Liver (tissue), 9 donors: Measurements from ENCODE around the gene STOX2. TPM values are rescaled to one million over a fixed set of nuclear protein-coding genes. Genes with fewer than 3 reads are reported as not detected.

Experiments used
- DNase-seq: peaks from one replicate; pipeline ENCODE4 v3.0.0-alpha.2; 2017; ENCODE audit warnings: low spot score
- H3K27ac ChIP-seq, 2 donors: one replicate each; pipeline ENCODE4 v1.7.0; 2013; ENCODE audit warnings: inconsistent platforms in 2 of 2, low read length in 2 of 2, control low read depth in 1 of 2, low read depth in 1 of 2, mild to moderate bottlenecking in 1 of 2
- H3K27me3 ChIP-seq, 4 donors: one replicate each; pipeline versions ENCODE4 v1.6.1 to v1.7.0; 2013; ENCODE audit warnings: low read length in 3 of 4, inconsistent platforms in 1 of 4, mild to moderate bottlenecking in 1 of 4, moderate library complexity in 1 of 4; ENCODE audit not compliant: control insufficient read depth in 4 of 4, insufficient read depth in 4 of 4
- H3K36me3 ChIP-seq, 4 donors: one replicate each; pipeline versions ENCODE4 v1.6.1 to v1.7.0; 2013; ENCODE audit warnings: low read length in 3 of 4, mild to moderate bottlenecking in 3 of 4, low read depth in 1 of 4, moderate library complexity in 1 of 4; ENCODE audit not compliant: control insufficient read depth in 4 of 4, insufficient read depth in 3 of 4
- H3K4me1 ChIP-seq, 4 donors: one replicate each; pipeline versions ENCODE4 v1.6.1 to v1.7.0; 2013; ENCODE audit warnings: low read length in 3 of 4, mild to moderate bottlenecking in 3 of 4, moderate library complexity in 1 of 4; ENCODE audit not compliant: control insufficient read depth in 4 of 4, insufficient read depth in 4 of 4
- H3K4me3 ChIP-seq, 3 donors: one replicate each; pipeline versions ENCODE4 v1.6.1 to v1.7.0; 2013; ENCODE audit warnings: low read length in 3 of 3, control low read depth in 1 of 3, low read depth in 1 of 3, mild to moderate bottlenecking in 1 of 3
- H3K9ac ChIP-seq, 2 donors: one replicate each; pipeline ENCODE4 v1.7.0; 2013; ENCODE audit warnings: low read length in 2 of 2, mild to moderate bottlenecking in 2 of 2, moderate library complexity in 2 of 2, control low read depth in 1 of 2, low read depth in 1 of 2
- H3K9me3 ChIP-seq, 4 donors: one replicate each; pipeline versions ENCODE4 v1.6.1 to v1.7.0; 2013; ENCODE audit warnings: low read length in 3 of 4; ENCODE audit not compliant: control insufficient read depth in 4 of 4
- ATF3 ChIP-seq: IDR thresholded peaks from 2 replicates; pipeline ENCODE4 v1.6.1; 2016; ENCODE audit warnings: antibody characterized with exemption
- EGR1 ChIP-seq, 2 donors: IDR thresholded peaks; 2 replicates each; pipeline ENCODE4 v1.6.1; 2016 to 2018; ENCODE audit warnings: antibody characterized with exemption in 2 of 2, low read depth in 2 of 2
- FOXA1 ChIP-seq: IDR thresholded peaks from 2 replicates; pipeline ENCODE4 v1.6.1; 2016; ENCODE audit warnings: antibody characterized with exemption
- FOXA2 ChIP-seq: IDR thresholded peaks from 2 replicates; pipeline ENCODE4 v1.6.1; 2016; ENCODE audit warnings: antibody characterized with exemption
- GABPA ChIP-seq, 2 donors: IDR thresholded peaks in 1 of 2; conservative IDR thresholded peaks in 1 of 2; 2 replicates each; pipeline ENCODE4 v1.6.1; 2016; ENCODE audit warnings: antibody characterized with exemption in 2 of 2, mild to moderate bottlenecking in 1 of 2, moderate library complexity in 1 of 2
- HNF4A ChIP-seq, 2 donors: conservative IDR thresholded peaks; 2 replicates each; pipeline ENCODE4 v1.6.1; 2016; ENCODE audit warnings: antibody characterized with exemption in 2 of 2, mild to moderate bottlenecking in 2 of 2
- NR2F2 ChIP-seq: IDR thresholded peaks from 2 replicates; pipeline ENCODE4 v1.6.1; 2016; ENCODE audit warnings: antibody characterized with exemption
- RXRA ChIP-seq, 2 donors: IDR thresholded peaks; 2 replicates each; pipeline ENCODE4 v1.6.1; 2017 to 2018; ENCODE audit warnings: antibody characterized with exemption in 2 of 2, mild to moderate bottlenecking in 1 of 2
- SP1 ChIP-seq: IDR thresholded peaks from 2 replicates; pipeline ENCODE4 v1.6.1; 2018; ENCODE audit warnings: antibody characterized with exemption, mild to moderate bottlenecking
- TAF1 ChIP-seq: conservative IDR thresholded peaks from 2 replicates; pipeline ENCODE4 v1.6.1; 2016; ENCODE audit warnings: antibody characterized with exemption, mild to moderate bottlenecking
- YY1 ChIP-seq: IDR thresholded peaks from 2 replicates; pipeline ENCODE4 v1.6.1; 2016; ENCODE audit warnings: antibody characterized with exemption, mild to moderate bottlenecking
- whole genome bisulfite sequencing: extraction: QIAGEN DNeasy Blood & Tissue Kit; methylation state at CpG from one replicate; pipeline ENCODE4 v1.1.7; 2013; 5-methylcytosine and 5-hydroxymethylcytosine counted together
- polyA plus RNA-seq, 2 donors: library from polyadenylated mRNA; stranded (reverse) in 1 of 2; unstranded in 1 of 2; fragments of 200-250 nt in 1 of 2; fragments of >200 nt in 1 of 2; fragmentation: Nextera tagmentation in 1 of 2; extraction: Ambion mirVana in 1 of 2; gene quantifications; one replicate each; pipeline versions ENCODE4 v1.2.1 to v1.2.3, GENCODE V29; 2013 to 2015
- total RNA-seq, 2 donors: library from RNA; depleted of rRNA; stranded (reverse); fragments of >200 nt; gene quantifications; one replicate each; pipeline ENCODE4 v1.2.3, GENCODE V29; 2014
- TF ChIP-seq, protein P1 (sequence below): fragments of 150-350 bp; IDR thresholded peaks from 2 replicates; pipeline ENCODE4 v1.5.1; 2017; ENCODE audit warnings: improper control_type of control experiment, low read depth, low read length; ENCODE audit not compliant: missing input control
- TF ChIP-seq, protein P2 (sequence below): IDR thresholded peaks from 2 replicates; pipeline ENCODE4 v1.6.1; 2016; ENCODE audit warnings: antibody characterized with exemption, mild to moderate bottlenecking
- TF ChIP-seq, protein P3 (sequence below): IDR thresholded peaks from 2 replicates; pipeline ENCODE4 v1.6.1; 2016; ENCODE audit warnings: antibody characterized with exemption
- TF ChIP-seq, protein P4 (sequence below): IDR thresholded peaks from 2 replicates; pipeline ENCODE4 v1.6.1; 2016; ENCODE audit warnings: antibody characterized with exemption
- donor health status: healthy.
- donor health status: healthy.
- donor health status: healthy.
- donor health status: healthy.
- donor health status: healthy.

STOX2 gene
- total and polyA plus RNA-seq, 4 donors: 1.4 to 12.6 (median 1.6) TPM

- TF ChIP-seq, protein P1, sequence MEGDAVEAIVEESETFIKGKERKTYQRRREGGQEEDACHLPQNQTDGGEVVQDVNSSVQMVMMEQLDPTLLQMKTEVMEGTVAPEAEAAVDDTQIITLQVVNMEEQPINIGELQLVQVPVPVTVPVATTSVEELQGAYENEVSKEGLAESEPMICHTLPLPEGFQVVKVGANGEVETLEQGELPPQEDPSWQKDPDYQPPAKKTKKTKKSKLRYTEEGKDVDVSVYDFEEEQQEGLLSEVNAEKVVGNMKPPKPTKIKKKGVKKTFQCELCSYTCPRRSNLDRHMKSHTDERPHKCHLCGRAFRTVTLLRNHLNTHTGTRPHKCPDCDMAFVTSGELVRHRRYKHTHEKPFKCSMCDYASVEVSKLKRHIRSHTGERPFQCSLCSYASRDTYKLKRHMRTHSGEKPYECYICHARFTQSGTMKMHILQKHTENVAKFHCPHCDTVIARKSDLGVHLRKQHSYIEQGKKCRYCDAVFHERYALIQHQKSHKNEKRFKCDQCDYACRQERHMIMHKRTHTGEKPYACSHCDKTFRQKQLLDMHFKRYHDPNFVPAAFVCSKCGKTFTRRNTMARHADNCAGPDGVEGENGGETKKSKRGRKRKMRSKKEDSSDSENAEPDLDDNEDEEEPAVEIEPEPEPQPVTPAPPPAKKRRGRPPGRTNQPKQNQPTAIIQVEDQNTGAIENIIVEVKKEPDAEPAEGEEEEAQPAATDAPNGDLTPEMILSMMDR: no peak
- no peak for TF ChIP-seq FOXA1
Observed at GRCh38 chr4:184028561-184029374, 123.7 kb downstream of the STOX2 start (continued).

- H3K4me1 ChIP-seq: no peaks in the 10 kb centered on the region
- 87% methylated on average over 11 of the region's 11 CpGs for WGBS
Observed at GRCh38 chr4:184030036-184030435, 124.9 kb downstream of the STOX2 start.

DNA sequence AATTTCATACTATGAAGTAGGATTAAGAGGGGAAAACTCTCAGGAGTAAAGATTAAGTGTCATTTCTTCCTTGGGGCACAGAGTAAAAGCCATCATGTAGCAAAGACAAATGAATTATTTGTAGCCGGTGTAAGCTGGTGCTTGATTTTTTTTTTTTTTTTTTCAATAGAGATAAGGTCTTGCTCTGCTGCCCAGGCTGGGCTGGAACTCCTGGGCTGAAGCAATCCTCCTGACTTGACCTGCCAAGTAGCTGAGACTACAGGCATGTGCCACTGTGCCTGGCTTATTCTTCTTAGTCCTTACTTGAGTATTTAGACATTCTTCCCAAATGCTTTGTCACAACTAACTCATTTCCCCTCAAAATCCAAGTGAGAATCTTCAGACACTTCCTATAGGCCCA lies 125.7 kb downstream of the STOX2 start:
- H3K9me3 ChIP-seq: no peaks in the 10 kb centered on the region
- TF ChIP-seq NR2F2 (no peak), GABPA (IDR thresholded peaks at IDR 0.05 in 1 of 2, conservative IDR thresholded peaks at IDR 0.05 in 1 of 2) (no peak), EGR1 (IDR thresholded peaks at IDR 0.05; ENCODE audit: low read depth in 2 of 2) (no peak), SP1 (no peak), FOXA1 (no peak), TAF1 (no peak), YY1 (no peak), ATF3 (no peak)
- TF ChIP-seq, protein P2, sequence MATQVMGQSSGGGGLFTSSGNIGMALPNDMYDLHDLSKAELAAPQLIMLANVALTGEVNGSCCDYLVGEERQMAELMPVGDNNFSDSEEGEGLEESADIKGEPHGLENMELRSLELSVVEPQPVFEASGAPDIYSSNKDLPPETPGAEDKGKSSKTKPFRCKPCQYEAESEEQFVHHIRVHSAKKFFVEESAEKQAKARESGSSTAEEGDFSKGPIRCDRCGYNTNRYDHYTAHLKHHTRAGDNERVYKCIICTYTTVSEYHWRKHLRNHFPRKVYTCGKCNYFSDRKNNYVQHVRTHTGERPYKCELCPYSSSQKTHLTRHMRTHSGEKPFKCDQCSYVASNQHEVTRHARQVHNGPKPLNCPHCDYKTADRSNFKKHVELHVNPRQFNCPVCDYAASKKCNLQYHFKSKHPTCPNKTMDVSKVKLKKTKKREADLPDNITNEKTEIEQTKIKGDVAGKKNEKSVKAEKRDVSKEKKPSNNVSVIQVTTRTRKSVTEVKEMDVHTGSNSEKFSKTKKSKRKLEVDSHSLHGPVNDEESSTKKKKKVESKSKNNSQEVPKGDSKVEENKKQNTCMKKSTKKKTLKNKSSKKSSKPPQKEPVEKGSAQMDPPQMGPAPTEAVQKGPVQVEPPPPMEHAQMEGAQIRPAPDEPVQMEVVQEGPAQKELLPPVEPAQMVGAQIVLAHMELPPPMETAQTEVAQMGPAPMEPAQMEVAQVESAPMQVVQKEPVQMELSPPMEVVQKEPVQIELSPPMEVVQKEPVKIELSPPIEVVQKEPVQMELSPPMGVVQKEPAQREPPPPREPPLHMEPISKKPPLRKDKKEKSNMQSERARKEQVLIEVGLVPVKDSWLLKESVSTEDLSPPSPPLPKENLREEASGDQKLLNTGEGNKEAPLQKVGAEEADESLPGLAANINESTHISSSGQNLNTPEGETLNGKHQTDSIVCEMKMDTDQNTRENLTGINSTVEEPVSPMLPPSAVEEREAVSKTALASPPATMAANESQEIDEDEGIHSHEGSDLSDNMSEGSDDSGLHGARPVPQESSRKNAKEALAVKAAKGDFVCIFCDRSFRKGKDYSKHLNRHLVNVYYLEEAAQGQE: no peak
- TF ChIP-seq, protein P3, sequence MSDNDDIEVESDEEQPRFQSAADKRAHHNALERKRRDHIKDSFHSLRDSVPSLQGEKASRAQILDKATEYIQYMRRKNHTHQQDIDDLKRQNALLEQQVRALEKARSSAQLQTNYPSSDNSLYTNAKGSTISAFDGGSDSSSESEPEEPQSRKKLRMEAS: no peak
- TF ChIP-seq, protein P1: no peak
- H3K27ac ChIP-seq: no peak overlapping the region
- WGBS: 98% methylated on average over 1 of the region's 1 CpG
- H3K4me1 ChIP-seq: no peaks in the 10 kb centered on the region
- DNase-seq: no peak
- H3K27me3 ChIP-seq: no peaks in the 10 kb centered on the region
- H3K9ac ChIP-seq: no peak overlapping the region
- no peak overlapping the region for H3K4me3 ChIP-seq
- no peaks in the 10 kb centered on the region for H3K36me3 ChIP-seq

More at GRCh38 chr4:184030036-184030435, 124.9 kb downstream of the STOX2 start:
- TF ChIP-seq RXRA (IDR thresholded peaks at IDR 0.05): no peak
- no peak for TF ChIP-seq FOXA2
- TF ChIP-seq TAF1: no peak
- no peak for TF ChIP-seq HNF4A (conservative IDR thresholded peaks at IDR 0.05)
- TF ChIP-seq, protein P4, sequence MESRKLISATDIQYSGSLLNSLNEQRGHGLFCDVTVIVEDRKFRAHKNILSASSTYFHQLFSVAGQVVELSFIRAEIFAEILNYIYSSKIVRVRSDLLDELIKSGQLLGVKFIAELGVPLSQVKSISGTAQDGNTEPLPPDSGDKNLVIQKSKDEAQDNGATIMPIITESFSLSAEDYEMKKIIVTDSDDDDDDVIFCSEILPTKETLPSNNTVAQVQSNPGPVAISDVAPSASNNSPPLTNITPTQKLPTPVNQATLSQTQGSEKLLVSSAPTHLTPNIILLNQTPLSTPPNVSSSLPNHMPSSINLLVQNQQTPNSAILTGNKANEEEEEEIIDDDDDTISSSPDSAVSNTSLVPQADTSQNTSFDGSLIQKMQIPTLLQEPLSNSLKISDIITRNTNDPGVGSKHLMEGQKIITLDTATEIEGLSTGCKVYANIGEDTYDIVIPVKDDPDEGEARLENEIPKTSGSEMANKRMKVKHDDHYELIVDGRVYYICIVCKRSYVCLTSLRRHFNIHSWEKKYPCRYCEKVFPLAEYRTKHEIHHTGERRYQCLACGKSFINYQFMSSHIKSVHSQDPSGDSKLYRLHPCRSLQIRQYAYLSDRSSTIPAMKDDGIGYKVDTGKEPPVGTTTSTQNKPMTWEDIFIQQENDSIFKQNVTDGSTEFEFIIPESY: no peak
- TF ChIP-seq NR2F2: no peak
- no peak for TF ChIP-seq YY1
- no peak overlapping the region for H3K4me3 ChIP-seq
- no peak overlapping the region for H3K27ac ChIP-seq
- H3K27me3 ChIP-seq: no peaks in the 10 kb centered on the region
- H3K36me3 ChIP-seq: no peaks in the 10 kb centered on the region
- H3K9ac ChIP-seq: no peak overlapping the region
- DNase-seq: no peak
- H3K9me3 ChIP-seq: no peaks in the 10 kb centered on the region
